NCI-H2171 treated with DMSO at 0.1 percent for 48 hours (cell line): ENCODE data around the gene NUDT1.

Experiments used
- DNase-seq: peaks from one replicate; lab custom pipeline; 2025; lab: John Stamatoyannopoulos, UW

The NUDT1 gene

GRCh38 chr7:2299870-2300512 lies 58.0 kb downstream of the NUDT1 start:
- no peak for DNase-seq
